GM12874 (cell line): Measurements from ENCODE around the gene IKZF4.

ENCODE experiments used
- TF ChIP-seq, protein P1 (sequence below): IDR thresholded peaks from 2 replicates; pipeline ENCODE4 v1.5.1; 2011; ENCODE audit warnings: low read depth, mild to moderate bottlenecking, control low read depth, low read length, moderate library complexity; ENCODE audit not compliant: insufficient read depth

Gene IKZF4

DNA sequence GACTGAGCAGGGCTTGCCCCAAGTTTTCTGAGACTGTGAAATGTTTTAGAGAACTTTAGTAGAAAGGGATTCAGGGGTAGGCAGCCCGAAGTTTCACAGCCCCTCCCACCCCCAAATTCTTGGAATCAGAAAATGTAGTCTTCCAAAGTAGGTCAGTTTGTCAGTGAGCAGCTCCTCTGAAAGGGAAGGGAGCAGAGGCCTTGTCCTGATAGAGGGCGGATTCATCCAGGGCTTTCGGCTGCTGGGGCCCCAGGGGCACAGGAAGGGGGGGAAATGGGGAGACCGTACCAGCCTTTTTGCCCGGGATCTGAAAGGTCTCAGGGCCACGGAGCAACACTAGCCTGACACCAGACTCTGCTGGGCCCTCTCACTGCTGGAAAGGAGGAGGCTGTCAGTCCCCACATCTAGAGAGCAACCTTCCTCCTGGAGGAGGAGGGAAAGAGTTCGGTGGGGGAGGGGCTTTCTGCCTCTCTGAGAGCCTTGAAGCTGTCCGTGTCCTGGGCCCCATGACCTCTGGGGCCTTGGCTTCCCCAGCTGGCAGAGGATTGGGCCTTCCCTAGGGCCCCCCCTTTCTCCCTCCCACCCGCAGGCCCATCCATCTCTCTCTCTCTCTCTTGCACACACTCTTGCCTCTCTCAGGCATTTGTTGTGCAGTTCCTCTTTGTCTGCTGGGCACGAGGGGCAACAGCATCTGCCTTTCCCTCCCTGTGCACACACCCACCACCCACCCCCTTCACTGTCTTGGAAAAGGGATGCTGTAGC lies at the start of gene IKZF4:
IKZF4 (plus strand) TSS at position 621 of the 762 bp plus-strand sequence. CDS start 451 bp downstream, outside the sequence.
- TF ChIP-seq, protein P1, sequence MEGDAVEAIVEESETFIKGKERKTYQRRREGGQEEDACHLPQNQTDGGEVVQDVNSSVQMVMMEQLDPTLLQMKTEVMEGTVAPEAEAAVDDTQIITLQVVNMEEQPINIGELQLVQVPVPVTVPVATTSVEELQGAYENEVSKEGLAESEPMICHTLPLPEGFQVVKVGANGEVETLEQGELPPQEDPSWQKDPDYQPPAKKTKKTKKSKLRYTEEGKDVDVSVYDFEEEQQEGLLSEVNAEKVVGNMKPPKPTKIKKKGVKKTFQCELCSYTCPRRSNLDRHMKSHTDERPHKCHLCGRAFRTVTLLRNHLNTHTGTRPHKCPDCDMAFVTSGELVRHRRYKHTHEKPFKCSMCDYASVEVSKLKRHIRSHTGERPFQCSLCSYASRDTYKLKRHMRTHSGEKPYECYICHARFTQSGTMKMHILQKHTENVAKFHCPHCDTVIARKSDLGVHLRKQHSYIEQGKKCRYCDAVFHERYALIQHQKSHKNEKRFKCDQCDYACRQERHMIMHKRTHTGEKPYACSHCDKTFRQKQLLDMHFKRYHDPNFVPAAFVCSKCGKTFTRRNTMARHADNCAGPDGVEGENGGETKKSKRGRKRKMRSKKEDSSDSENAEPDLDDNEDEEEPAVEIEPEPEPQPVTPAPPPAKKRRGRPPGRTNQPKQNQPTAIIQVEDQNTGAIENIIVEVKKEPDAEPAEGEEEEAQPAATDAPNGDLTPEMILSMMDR: no peak

DNA sequence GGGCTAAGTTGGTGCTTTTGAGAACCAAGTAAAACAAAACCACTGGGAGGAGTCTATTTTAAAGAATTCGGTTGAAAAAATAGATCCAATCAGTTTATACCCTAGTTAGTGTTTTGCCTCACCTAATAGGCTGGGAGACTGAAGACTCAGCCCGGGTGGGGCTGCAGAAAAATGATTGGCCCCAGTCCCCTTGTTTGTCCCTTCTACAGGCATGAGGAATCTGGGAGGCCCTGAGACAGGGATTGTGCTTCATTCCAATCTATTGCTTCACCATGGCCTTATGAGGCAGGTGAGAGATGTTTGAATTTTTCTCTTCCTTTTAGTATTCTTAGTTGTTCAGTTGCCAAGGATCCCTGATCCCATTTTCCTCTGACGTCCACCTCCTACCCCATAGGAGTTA lies 48.8 kb upstream of the IKZF4 start:
- TF ChIP-seq, protein P1: no peak

DNA sequence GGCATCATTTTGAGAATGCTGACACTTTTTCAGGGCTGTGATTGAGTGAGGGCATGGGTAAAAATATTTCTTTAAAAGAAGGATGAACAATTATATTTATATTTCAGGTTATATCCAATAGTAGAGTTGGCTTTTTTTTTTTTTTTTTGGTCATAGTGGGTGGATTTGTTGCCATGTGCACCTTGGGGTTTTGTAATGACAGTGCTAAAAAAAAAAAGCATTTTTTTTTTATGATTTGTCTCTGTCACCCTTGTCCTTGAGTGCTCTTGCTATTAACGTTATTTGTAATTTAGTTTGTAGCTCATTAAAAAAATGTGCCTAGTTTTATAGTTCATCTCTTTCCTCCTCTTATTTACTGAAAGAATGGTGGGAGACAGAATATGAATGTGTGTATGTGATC lies 48.4 kb upstream of the IKZF4 start:
- TF ChIP-seq, protein P1: no peak

DNA sequence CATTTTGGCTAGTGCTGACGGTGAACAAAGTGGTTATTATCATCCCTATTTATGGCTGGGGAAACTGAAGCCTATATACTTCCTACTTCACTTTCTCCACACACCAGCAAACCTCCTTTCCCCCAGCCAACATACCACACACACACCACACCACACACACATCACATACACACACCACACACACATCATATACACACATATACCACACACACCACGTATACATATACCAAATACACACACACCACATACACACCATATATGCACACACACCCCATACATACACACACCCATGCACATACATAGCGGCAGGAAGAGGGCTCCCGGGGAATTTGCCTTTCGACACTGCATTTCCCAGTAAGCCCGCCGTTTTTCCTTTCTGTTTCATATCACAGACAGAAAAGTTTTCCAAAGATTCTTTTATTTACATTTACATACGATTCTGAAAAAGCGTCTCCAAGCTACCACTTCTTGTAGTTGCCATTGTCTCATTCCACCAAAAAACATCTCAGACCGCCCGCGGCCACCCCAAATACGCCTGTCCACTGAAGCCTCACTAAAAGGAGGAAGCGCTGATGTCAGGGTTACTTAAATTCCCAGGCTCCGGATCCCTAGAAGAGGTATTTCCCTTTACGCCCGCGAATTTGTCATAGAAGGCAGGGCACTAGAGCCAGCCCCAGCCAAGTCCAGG lies 47.8 kb upstream of the IKZF4 start:
- TF ChIP-seq, protein P1: no peak

DNA sequence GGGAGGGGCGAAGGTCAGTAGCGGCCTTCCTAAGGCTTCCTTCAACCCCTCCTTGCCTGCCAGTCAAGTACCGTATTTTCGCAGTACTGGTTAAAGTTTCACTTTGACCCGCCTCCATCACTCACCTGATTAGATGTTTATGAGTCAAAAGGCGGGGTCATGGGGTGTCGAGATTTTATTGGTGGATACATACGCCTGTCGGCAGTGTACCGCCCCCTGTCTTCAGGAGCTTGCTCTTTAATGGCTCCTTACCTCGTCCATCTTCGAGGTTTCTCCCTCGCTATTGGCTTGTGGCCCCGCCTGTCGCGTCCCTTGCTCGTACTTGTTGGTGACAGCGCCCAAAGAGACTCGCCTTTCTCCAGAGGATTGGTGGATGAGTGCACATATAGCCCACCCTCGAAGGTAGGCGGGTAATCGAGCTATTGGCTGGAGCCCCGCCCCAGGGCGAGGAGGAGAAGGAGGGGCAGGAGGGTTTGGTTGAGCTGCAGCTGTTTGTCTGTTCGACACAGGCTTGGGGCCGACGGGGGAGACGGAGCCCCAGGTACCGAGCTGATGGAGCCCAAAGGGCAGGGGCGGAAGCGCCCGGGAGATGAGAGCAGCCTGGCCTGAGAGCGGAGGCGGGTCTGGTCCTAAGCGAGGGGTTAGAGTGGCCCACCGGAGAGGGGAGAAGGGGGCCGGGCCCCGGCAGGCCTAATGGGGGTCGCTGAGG lies 47.1 kb upstream of the IKZF4 start, which contains the start of gene RAB5B:
RAB5B (plus strand) TSS at position 480 of the 709 bp plus-strand sequence. CDS start 12,883 bp downstream, outside the sequence.
- TF ChIP-seq, protein P1: no peak

DNA sequence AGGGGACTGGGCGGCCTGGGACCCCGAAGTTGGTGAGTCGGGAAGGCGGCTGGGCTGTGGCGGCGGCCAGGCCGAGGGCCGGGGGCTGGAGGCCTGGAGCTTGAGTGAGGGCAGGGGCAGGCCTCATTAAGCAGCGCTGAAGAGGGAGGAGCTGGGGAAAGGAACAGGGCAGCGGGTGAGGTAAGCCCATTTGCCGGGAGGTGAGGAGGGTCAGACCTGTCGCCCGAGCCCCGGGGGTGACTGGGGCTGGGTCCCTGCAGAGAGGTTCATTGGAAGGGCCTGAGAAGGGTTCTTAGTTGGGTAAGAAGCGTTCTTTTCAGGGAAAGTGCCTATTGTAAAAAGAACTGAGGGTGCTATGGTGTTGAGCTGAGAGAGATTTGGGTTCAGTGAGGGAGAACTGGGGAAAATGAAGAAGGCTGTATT lies 46.5 kb upstream of the IKZF4 start:
- TF ChIP-seq, protein P1: no peak

DNA sequence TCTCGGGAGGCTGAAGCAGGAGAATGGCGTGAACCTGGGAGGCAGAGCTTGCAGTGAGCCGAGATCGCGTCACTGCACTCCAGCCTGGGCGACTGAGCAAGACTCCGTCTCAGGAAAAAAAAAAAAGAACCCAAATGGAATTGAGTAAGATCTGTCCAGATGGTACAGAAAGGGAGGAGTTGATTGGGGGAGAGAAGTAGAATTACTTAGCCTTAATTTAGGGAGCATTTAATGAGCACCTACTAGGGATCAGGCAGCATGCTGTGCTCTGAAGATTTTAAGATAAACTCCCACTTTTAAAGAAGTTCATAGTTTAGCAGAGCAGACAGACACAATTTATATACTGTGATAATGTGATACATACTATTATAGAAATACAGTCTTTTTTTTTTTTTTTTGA lies 42.5 kb upstream of the IKZF4 start:
- TF ChIP-seq, protein P1: no peak
